ENCODE data around the gene GMIP. TPM values are rescaled to one million over a fixed set of nuclear protein-coding genes. Genes with fewer than 3 reads are reported as not detected.

The GMIP gene
- total RNA-seq, 2 experiments from 2014 or later: 30.1 to 48.7 TPM

DNA sequence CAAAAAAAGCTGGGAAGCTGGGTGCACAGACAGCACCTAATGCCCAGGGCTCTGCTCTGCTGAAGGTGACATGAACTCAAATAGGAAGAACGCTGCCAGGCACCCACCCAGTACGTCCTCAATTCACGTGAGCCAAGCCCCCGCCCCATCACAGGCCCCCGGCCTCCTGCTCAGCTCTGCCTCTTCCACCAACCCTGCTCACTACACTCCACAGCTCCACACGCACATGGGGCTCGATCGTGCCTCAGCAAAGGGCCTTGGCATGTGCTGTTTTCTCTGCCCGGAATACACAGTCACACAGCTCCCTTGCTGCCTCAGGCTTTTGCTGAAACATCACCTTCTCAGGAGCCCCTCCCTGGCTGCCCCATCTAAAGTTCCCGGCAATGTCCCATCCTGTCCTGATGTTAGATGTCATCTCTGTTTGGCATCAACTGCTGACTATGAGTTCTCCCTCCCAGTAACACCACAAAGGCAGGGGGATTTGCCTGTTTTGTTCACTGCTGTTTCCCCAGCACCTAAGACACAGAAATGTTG is 17.8 kb upstream of the GMIP start:
- H3K9me3 ChIP-seq (ENCODE audit: low read length): no peaks in the 10 kb centered on the region
- peaks cover 48% of the 10 kb centered on the region for H3K36me3 ChIP-seq (ENCODE audit: insufficient read depth, low read length)
- TF ChIP-seq EZH2phosphoT487 (IDR thresholded peaks at IDR 0.05; ENCODE audit: borderline replicate concordance, low read depth, low read length): no peak
- TF ChIP-seq, protein P1, sequence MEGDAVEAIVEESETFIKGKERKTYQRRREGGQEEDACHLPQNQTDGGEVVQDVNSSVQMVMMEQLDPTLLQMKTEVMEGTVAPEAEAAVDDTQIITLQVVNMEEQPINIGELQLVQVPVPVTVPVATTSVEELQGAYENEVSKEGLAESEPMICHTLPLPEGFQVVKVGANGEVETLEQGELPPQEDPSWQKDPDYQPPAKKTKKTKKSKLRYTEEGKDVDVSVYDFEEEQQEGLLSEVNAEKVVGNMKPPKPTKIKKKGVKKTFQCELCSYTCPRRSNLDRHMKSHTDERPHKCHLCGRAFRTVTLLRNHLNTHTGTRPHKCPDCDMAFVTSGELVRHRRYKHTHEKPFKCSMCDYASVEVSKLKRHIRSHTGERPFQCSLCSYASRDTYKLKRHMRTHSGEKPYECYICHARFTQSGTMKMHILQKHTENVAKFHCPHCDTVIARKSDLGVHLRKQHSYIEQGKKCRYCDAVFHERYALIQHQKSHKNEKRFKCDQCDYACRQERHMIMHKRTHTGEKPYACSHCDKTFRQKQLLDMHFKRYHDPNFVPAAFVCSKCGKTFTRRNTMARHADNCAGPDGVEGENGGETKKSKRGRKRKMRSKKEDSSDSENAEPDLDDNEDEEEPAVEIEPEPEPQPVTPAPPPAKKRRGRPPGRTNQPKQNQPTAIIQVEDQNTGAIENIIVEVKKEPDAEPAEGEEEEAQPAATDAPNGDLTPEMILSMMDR (conservative IDR thresholded peaks at IDR 0.05; ENCODE audit: low read length): no peak
- H3K9me2 ChIP-seq (ENCODE audit: insufficient read depth, low read length): no peaks in the 10 kb centered on the region
- intact Hi-C loops (cut with micrococcal nuclease; ENCODE audit: unreplicated experiment): loop anchor here (10.0 kb wide), 2 partner anchors 256 to 496 kb away; partner anchors contain the start of gene GATAD2A
- H3K79me2 ChIP-seq (ENCODE audit: insufficient read depth, low read depth, low read length): peaks cover 34% of the 10 kb centered on the region
- H2AFZ ChIP-seq (ENCODE audit: low read length): no peak overlapping the region
- ChIA-PET POLR2A (interaction anchor here (0.6 to 1.5 kb wide), 2 partner anchors 34 to 337 kb away, joined by 3 to 4 read pairs; no protein-coding TSS in a partner anchor), CTCF (ENCODE audit: unreplicated experiment) (no interaction called here)
- peaks cover 37% of the 10 kb centered on the region for H3K4me1 ChIP-seq (ENCODE audit: insufficient read depth, low read length, poor library complexity, severe bottlenecking)
- H3K4me3 ChIP-seq (ENCODE audit: low read depth, low read length, poor library complexity, severe bottlenecking): peak overlapping the region; percentile 88
- no peak for DNase-seq (ENCODE audit: low spot score)
- no TSS peak for BruUV-seq (replicated peaks)
- peak overlapping the region; percentile 82 for H3K4me2 ChIP-seq (ENCODE audit: low read length)
- H3K27ac ChIP-seq (ENCODE audit: low read depth, low read length, poor library complexity, severe bottlenecking): peak overlapping the region; percentile 88
- peaks cover 15% of the 10 kb centered on the region; the same call in 1 of the 2 replicates for H4K20me1 ChIP-seq (ENCODE audit: insufficient read depth, low read length)

DNA sequence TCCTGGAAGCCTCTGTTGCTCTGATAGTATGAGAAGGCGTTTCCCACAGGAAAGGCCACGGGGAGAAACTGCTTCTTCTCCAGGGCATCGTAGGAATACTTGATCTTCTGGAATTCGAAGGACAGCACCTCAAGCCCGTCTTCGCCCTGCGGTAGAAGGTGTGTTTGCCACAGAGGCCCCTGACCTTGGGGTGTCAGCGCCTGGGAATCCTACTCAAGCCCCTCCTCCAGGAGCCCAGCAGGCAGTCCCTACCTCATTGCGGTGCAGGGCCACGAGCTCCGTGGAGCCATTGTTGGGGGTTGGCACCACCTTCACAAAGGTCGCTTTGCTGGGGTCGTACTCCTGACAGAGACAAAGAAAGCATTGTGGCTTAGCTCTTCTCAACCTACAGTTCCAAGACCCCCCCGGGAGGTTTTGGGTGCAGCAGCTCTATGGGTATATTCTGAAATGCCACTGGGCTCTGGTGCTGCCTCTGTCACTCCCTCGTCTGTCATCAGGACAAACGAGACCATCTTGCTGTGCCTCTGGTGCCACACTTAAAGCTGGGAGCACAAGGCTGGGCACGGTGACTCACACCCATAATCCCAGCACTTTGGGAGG is 16.3 kb upstream of the GMIP start:
- no TSS peak for BruUV-seq (replicated peaks)

More for the DNA sequence above, 16.3 kb upstream of the GMIP start:
- Histone ChIP-seq H2AFZ (ENCODE audit: low read length) (no peak overlapping the region), H3K9me3 (ENCODE audit: low read length) (no peaks in the 10 kb centered on the region), H3K36me3 (ENCODE audit: insufficient read depth, low read length) (peaks cover 63% of the 10 kb centered on the region), H3K9me2 (ENCODE audit: insufficient read depth, low read length) (no peaks in the 10 kb centered on the region), H3K4me3 (ENCODE audit: low read depth, low read length, poor library complexity, severe bottlenecking) (no peak overlapping the region), H3K4me1 (ENCODE audit: insufficient read depth, low read length, poor library complexity, severe bottlenecking) (peaks cover 23% of the 10 kb centered on the region), H3K4me2 (ENCODE audit: low read length) (no peak overlapping the region), H4K20me1 (ENCODE audit: insufficient read depth, low read length) (peaks cover 15% of the 10 kb centered on the region; the same call in 1 of the 2 replicates), H3K27ac (ENCODE audit: low read depth, low read length, poor library complexity, severe bottlenecking) (no peak overlapping the region), H3K79me2 (ENCODE audit: insufficient read depth, low read depth, low read length) (peaks cover 23% of the 10 kb centered on the region)
- no peak for DNase-seq (ENCODE audit: low spot score)
- intact Hi-C loops (cut with micrococcal nuclease; ENCODE audit: unreplicated experiment): loop anchor here (10.0 kb wide), 2 partner anchors 255 to 495 kb away; partner anchors contain the start of gene GATAD2A
- TF ChIP-seq EZH2phosphoT487 (IDR thresholded peaks at IDR 0.05; ENCODE audit: borderline replicate concordance, low read depth, low read length): no peak
- TF ChIP-seq, protein P1 (conservative IDR thresholded peaks at IDR 0.05; ENCODE audit: low read length): no peak
- ChIA-PET CTCF (ENCODE audit: unreplicated experiment) (no interaction called here), POLR2A (no interaction called here)

Data from OCI-LY7 (cell line).